A673 (cell line): ENCODE results near the gene PNPLA6. TPM values are rescaled to one million over a fixed set of nuclear protein-coding genes. Genes with fewer than 3 reads are reported as not detected.
A peak's percentile ranks its signal among the peaks of the same experiment; 100 is the strongest.
"Not testable (repeated sequence)": the region's sequence is repeated elsewhere in the genome, so short reads cannot be mapped to it uniquely, and the experiment has no call there.

Experiments
- BruUV-seq: library from RNA; stranded (reverse); fragments of 400-500 nt; replicated peaks from 2 replicates; lab custom pipeline; 2021; lab: Mats Ljungman, UMichigan
- CTCF ChIA-PET: fragments of 300-600 bp; sonication (Branson Sonifier 250); formaldehyde crosslinking; loops from one replicate; lab custom pipeline; 2022; ENCODE audit warnings: antibody characterized with exemption; lab: Charles Lee
- POLR2A ChIA-PET: fragments of 300-600 bp; sonication (Branson Sonifier 250); formaldehyde crosslinking; loops from one replicate; lab custom pipeline; 2022; ENCODE audit warnings: antibody characterized with exemption; ENCODE audit not compliant: low non-redundant PET; lab: Charles Lee
- DNase-seq: peaks from one replicate; pipeline ENCODE4 v3.0.0-alpha.2; 2015; ENCODE audit warnings: low spot score
- H3K27ac ChIP-seq: fragments of 200-600 bp; sonication (generic); 2 replicates; pipeline ENCODE4 v1.5.1; 2016; ENCODE audit warnings: mixed run types, low read depth, mild to moderate bottlenecking, mixed read lengths, antibody characterized with exemption, low read length; ENCODE audit not compliant: poor library complexity, severe bottlenecking
- H3K27me3 ChIP-seq: fragments of 200-600 bp; sonication (generic); replicated peaks from 2 replicates; pipeline ENCODE4 v1.6.1; 2017; ENCODE audit warnings: mixed run types, low read depth, mild to moderate bottlenecking, mixed read lengths, antibody characterized with exemption, low read length; ENCODE audit not compliant: insufficient read depth, poor library complexity
- H3K36me3 ChIP-seq: fragments of 200-600 bp; sonication (generic); 2 replicates; pipeline ENCODE4 v1.6.1; 2016; ENCODE audit warnings: mixed run types, mild to moderate bottlenecking, mixed read lengths, antibody characterized with exemption, low read length; ENCODE audit not compliant: insufficient read depth, poor library complexity, severe bottlenecking
- H3K4me1 ChIP-seq: fragments of 200-600 bp; sonication (generic); 2 replicates; pipeline ENCODE4 v1.6.1; 2017; ENCODE audit warnings: mixed run types, mild to moderate bottlenecking, mixed read lengths, antibody characterized with exemption, low read length; ENCODE audit not compliant: insufficient read depth, poor library complexity, severe bottlenecking
- H3K4me3 ChIP-seq: fragments of 200-600 bp; sonication (generic); 2 replicates; pipeline ENCODE4 v1.5.1; 2016; ENCODE audit warnings: low read depth, mixed run types, mild to moderate bottlenecking, mixed read lengths, low read length; ENCODE audit not compliant: poor library complexity, severe bottlenecking
- H3K9me3 ChIP-seq: fragments of 200-600 bp; sonication (generic); 2 replicates; pipeline ENCODE4 v1.6.1; 2016; ENCODE audit warnings: mixed run types, low read depth, mild to moderate bottlenecking, mixed read lengths, antibody characterized with exemption, low read length; ENCODE audit not compliant: poor library complexity, severe bottlenecking
- EZH2 ChIP-seq: fragments of 200-600 bp; sonication (generic); IDR thresholded peaks from 2 replicates; pipeline ENCODE4 v1.6.1; 2017; ENCODE audit warnings: borderline replicate concordance, low read depth, mild to moderate bottlenecking, mixed read lengths, antibody characterized with exemption, low read length; ENCODE audit not compliant: poor library complexity, severe bottlenecking
- intact Hi-C: fragments of 100-400 bp; cut with micrococcal nuclease; formaldehyde crosslinking; loops from one replicate; pipeline ENCODE4 v1.10.0; 2022; ENCODE audit not compliant: unreplicated experiment
- total RNA-seq: library from RNA; stranded (reverse); gene quantifications from 2 replicates; pipeline ENCODE4 v1.2.3, GENCODE V29; 2021
- TF ChIP-seq, protein P1 (sequence below): fragments of 300-800, 200-600 bp; sonication (generic); conservative IDR thresholded peaks from 2 replicates; pipeline ENCODE4 v1.5.1; 2017; ENCODE audit warnings: low read depth, mild to moderate bottlenecking, antibody characterized with exemption, low read length, moderate library complexity, mixed read lengths

The PNPLA6 gene
- total RNA-seq, 1 experiment from 2014 or later = 70.4 TPM

DNA sequence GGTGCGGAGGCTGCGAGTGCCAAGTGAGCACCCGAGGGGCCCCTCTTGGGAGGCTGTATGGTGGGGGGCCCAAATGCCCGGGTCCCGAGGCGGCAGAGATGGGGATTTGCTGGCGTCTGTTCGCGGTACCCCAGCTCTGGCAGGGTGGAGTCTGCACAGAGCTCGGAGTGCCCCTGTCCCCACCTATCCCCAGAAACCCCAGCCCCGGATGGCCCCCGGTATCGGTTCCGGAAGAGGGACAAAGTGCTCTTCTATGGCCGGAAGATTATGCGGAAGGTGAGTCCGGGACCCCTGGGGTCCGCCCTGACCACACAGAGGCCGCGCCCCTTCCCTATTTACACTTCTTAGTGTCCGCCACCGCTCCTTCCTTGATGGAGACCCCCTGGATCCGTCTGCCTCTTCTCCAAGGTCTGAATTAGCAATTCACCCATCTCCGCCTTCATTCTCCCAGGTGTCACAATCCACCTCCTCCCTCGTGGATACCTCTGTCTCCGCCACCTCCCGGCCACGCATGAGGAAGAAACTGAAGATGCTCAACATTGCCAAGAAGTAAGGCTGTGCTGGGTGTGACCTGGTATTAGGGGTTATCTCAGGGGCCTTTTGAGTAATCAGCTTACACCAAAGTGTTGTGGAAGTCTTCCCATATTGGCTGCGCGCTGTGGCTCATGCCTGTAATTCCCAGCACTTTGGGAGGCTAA, 630 bp downstream of the PNPLA6 start:
- intact Hi-C loops = loop anchor here (10.0 kb wide), 1 partner anchor 141 kb away; no protein-coding TSS in a partner anchor
- BruUV-seq = no TSS peak
- CTCF ChIA-PET = no interaction called here

DNA sequence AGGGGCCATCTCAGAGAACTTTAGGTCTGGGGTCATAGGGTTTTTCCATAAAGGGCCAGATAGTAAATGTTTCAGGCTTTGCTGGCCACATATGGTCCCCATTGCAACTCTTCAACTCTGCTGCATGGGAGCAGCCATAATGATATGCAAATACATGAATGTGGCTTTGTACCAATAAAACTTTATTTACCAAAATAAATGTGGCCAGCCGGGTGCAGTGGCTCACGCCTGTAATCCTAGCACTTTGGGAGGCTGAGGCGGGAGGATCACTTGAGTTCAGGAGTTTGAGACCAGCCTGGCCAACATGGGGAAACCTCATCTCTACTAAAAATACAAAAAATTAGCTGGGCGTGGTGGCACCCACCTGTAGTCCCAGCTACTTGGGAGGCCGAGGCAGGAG, 3.5 kb downstream of the PNPLA6 start:
- CTCF ChIA-PET = not testable (repeated sequence)
- POLR2A ChIA-PET = interaction anchor here (0.7 kb wide), 1 partner anchor 51 kb away, joined by 17 read pairs; no protein-coding TSS in a partner anchor
- intact Hi-C loops = loop anchor here (10.0 kb wide), 1 partner anchor 144 kb away; no protein-coding TSS in a partner anchor

More for the DNA sequence above, 630 bp downstream of the PNPLA6 start:
- POLR2A ChIA-PET = no interaction called here
- H3K4me3 ChIP-seq = peak overlapping the region; percentile 73
- H3K36me3 ChIP-seq = no peaks in the 10 kb centered on the region
- DNase-seq = no peak
- no peaks in the 10 kb centered on the region for H3K4me1 ChIP-seq
- no peaks in the 10 kb centered on the region for H3K9me3 ChIP-seq
- H3K27me3 ChIP-seq = no peaks in the 10 kb centered on the region
- TF ChIP-seq, protein P1, sequence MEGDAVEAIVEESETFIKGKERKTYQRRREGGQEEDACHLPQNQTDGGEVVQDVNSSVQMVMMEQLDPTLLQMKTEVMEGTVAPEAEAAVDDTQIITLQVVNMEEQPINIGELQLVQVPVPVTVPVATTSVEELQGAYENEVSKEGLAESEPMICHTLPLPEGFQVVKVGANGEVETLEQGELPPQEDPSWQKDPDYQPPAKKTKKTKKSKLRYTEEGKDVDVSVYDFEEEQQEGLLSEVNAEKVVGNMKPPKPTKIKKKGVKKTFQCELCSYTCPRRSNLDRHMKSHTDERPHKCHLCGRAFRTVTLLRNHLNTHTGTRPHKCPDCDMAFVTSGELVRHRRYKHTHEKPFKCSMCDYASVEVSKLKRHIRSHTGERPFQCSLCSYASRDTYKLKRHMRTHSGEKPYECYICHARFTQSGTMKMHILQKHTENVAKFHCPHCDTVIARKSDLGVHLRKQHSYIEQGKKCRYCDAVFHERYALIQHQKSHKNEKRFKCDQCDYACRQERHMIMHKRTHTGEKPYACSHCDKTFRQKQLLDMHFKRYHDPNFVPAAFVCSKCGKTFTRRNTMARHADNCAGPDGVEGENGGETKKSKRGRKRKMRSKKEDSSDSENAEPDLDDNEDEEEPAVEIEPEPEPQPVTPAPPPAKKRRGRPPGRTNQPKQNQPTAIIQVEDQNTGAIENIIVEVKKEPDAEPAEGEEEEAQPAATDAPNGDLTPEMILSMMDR = no peak
- TF ChIP-seq EZH2 = no peak
- peak overlapping the region; percentile 87 for H3K27ac ChIP-seq

DNA sequence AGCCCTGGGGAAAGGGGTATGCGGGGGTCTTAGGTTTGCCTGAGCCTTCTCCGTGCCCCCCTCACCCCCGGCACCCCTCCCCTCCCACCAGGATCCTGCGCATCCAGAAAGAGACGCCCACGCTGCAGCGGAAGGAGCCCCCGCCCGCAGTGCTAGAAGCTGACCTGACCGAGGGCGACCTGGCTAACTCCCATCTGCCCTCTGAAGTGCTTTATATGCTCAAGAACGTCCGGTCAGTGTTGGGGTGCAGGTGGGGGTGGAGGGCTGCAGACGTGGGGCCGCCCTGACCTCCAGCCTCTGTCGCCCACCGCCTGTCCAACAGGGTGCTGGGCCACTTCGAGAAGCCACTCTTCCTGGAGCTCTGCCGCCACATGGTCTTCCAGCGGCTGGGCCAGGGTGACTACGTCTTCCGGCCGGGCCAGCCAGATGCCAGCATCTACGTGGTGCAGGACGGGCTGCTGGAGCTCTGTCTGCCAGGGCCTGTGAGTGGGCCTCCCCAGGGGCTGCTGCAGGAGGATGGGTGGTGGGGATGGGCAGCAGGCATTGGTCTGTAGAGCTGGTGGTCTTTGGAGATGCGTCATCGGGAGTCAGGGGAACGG, 4.4 kb downstream of the PNPLA6 start:
- Histone ChIP-seq H3K4me1 (no peaks in the 10 kb centered on the region), H3K27ac (no peak overlapping the region), H3K9me3 (no peaks in the 10 kb centered on the region), H3K4me3 (no peak overlapping the region), H3K27me3 (no peaks in the 10 kb centered on the region), H3K36me3 (peaks cover 7% of the 10 kb centered on the region)
- no peak for TF ChIP-seq EZH2
- TF ChIP-seq, protein P1 = no peak
- BruUV-seq = no TSS peak
- ChIA-PET POLR2A (interaction anchor here (0.7 kb wide), 1 partner anchor 50 kb away, joined by 17 read pairs; no protein-coding TSS in a partner anchor), CTCF (no interaction called here)
- intact Hi-C loops = loop anchor here (10.0 kb wide), 1 partner anchor 145 kb away; no protein-coding TSS in a partner anchor
- no peak for DNase-seq

More for the DNA sequence above, 3.5 kb downstream of the PNPLA6 start:
- H3K36me3 ChIP-seq, H3K27ac ChIP-seq, BruUV-seq, H3K4me1 ChIP-seq, DNase-seq, H3K27me3 ChIP-seq, H3K9me3 ChIP-seq, H3K4me3 ChIP-seq: not testable (repeated sequence)
